Breast epithelium (tissue), 3 donors: ENCODE measurements around the gene NLK.

Source experiments
- POLR2A ChIP-seq: fragments of 450-650 bp; IDR thresholded peaks from one replicate; pipeline ENCODE4 v1.6.1; 2016; ENCODE audit warnings: antibody characterized with exemption, mild to moderate bottlenecking, moderate library complexity
- POLR2AphosphoS5 ChIP-seq, 3 donors: sonication (generic); formaldehyde crosslinking; IDR thresholded peaks; one replicate each; pipeline ENCODE4 v1.6.1; 2017; ENCODE audit warnings: antibody characterized with exemption in 3 of 3
- TF ChIP-seq, protein P1 (sequence below), 3 donors: fragments of 450-650 bp; IDR thresholded peaks; one replicate each; pipeline ENCODE4 v1.5.1; 2016 to 2017; ENCODE audit warnings: antibody characterized with exemption in 3 of 3, mild to moderate bottlenecking in 3 of 3, moderate library complexity in 3 of 3

DNA sequence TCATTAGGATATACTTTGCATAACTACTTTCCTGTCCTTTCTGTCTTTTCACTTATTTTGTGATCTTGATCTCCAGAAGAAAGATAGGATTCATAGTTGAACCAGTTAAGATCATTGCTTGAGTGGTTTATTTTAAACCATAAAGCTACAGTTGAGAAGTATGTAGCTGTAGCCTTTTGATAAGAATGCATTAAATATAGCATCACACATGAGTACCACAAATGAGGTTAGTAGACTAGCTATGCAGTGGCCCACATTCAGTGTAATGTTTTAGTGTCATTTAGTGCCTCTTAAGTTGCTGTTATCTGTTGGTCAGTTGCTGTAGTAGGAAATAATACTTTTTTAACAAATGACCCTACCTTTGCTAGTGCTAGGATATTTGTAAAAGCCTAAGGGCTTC is 1.3 kb downstream of the NLK start:
- TF ChIP-seq, protein P1, sequence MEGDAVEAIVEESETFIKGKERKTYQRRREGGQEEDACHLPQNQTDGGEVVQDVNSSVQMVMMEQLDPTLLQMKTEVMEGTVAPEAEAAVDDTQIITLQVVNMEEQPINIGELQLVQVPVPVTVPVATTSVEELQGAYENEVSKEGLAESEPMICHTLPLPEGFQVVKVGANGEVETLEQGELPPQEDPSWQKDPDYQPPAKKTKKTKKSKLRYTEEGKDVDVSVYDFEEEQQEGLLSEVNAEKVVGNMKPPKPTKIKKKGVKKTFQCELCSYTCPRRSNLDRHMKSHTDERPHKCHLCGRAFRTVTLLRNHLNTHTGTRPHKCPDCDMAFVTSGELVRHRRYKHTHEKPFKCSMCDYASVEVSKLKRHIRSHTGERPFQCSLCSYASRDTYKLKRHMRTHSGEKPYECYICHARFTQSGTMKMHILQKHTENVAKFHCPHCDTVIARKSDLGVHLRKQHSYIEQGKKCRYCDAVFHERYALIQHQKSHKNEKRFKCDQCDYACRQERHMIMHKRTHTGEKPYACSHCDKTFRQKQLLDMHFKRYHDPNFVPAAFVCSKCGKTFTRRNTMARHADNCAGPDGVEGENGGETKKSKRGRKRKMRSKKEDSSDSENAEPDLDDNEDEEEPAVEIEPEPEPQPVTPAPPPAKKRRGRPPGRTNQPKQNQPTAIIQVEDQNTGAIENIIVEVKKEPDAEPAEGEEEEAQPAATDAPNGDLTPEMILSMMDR (IDR thresholded peaks at IDR 0.05), result no peak
- TF ChIP-seq POLR2AphosphoS5 (IDR thresholded peaks at IDR 0.05), result no peak
- no peak for TF ChIP-seq POLR2A
